ENCODE data around the gene GNLY.
"Not testable (repeated sequence)": the region's sequence is repeated elsewhere in the genome, so short reads cannot be mapped to it uniquely, and the experiment has no call there.

Gene GNLY

DNA sequence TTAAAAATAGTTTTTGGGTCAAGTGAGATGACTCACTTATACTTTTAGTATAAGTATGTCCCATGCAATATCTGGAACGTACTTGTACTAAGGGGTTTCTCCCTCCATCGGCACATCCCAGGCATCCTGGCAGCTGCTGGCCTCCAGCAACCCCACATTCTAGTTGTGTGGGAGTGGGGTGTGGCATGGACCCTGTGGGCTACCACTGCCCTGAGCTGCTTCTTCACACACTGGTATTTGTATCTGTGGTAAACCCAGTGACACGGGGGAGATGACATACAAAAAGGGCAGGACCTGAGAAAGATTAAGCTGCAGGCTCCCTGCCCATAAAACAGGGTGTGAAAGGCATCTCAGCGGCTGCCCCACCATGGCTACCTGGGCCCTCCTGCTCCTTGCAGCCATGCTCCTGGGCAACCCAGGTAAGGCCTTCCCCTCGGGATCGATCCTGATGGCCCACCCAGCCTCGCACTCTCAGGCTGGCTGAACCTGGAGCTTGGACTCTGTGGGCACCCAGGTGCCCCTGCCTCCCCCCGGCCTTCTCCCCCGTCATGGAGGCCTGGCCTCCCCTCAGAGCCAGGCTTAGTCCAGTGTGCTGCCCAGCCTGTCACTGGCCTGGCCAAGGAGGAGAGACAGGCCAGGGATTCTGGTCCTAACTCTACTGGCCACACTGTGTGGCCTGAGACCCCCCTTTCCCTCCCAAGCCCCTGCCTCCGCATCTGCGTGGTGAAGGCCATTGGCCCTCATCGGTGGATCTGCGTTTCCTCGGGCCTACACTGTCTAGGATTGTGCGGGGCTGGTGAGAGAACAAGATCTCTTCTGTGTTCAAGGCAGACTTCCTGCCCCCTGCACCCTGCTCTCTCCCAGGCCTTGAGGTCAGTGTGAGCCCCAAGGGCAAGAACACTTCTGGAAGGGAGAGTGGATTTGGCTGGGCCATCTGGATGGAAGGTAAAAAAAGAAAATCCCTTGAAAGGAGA is at the start of gene GNLY:
Gene GNLY (plus strand): TSS at position 307 of the 974 bp plus-strand sequence. CDS start 61 bp downstream, at position 368.
- DNase-seq = no peak

DNA sequence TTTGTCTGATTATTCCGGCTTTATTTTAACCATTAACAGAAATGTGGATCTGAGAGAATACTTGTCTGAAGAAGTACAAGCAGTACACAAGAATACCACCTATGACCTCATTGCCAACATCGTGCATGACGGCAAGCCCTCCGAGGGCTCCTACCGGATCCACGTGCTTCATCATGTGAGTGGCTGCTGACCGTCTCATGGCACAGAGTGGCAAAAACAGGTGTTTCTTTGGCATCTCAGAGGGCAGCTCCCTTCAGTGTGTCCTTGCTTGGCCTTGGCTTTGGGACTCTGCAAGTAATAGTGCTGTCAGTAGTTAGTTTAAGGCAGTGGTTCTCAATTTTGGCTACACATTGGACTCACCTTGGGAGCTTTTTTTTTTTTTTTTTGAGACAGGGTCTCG is 49.2 kb upstream of the GNLY start:
- DNase-seq = no peak

DNA sequence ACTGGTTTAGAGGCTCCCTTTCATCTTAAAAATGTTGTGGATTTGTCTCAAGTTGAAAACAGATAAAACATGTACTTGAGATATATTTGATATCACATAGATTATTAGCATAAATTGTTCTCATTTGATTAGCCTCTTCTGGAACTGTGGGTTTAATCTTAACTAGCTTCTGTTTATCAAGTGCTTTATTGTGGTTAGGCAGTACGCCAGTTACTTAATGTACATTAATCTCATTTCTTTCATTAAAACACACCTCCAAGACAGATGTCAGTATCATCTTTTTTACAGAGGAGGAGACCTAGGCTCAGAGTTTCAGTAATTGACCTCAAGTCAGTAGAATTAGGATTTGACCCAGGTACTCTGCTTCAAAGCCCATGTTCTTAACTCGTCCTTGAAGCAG is 48.0 kb upstream of the GNLY start:
- no peak for DNase-seq

DNA sequence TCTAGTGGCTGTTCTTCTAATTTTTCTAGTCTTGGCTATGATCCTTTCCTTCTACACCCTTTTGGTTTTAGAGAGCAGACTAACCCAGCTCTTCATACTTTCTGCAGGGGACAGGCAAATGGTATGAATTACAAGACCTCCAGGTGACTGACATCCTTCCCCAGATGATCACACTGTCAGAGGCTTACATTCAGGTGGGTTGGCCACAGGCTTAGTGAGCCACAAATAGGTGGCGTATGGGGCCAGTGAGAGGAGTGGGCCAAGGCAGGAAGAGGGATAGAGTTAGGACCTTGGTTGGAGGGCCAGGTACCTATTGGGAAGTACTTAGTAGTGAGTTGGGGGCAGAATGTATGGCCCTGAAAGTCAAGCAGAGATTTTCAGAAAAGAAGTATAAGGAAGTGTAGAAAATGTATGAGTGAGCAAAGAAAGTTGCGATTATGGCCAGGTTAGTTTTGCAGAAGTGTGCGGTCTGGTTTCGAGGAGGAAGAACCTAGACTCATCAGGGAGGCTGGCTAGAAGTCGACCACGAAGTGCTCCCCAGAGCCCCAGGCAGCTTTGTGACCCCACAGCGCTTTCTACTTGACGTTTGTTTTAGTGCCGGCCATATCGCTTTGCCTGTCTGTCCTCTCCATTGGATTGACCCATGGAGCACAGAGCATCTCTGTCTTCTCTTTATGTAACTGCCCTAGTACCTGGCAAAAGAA is 46.2 kb upstream of the GNLY start:
- peak in 1 of 56 donors; percentile 9 for DNase-seq

DNA sequence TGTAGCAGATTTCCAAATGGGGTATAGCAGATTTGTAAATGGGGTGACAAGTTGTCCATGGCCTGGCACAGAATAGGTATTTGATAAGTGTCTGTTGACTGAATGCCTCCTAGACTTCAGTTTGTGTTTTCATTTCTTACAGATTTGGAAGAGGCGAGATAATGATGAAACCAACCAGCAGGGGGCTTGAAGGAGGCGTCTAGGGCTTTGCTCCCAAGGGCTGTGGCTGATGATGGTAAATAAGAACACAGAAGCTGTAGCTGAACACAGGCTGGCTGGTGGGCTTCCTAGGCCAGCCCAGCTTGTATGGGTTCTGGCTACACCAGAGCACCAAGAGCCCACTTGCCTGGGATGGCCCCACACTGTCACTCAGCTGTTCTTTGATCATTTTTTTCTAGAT is 45.5 kb upstream of the GNLY start:
- DNase-seq = no peak

DNA sequence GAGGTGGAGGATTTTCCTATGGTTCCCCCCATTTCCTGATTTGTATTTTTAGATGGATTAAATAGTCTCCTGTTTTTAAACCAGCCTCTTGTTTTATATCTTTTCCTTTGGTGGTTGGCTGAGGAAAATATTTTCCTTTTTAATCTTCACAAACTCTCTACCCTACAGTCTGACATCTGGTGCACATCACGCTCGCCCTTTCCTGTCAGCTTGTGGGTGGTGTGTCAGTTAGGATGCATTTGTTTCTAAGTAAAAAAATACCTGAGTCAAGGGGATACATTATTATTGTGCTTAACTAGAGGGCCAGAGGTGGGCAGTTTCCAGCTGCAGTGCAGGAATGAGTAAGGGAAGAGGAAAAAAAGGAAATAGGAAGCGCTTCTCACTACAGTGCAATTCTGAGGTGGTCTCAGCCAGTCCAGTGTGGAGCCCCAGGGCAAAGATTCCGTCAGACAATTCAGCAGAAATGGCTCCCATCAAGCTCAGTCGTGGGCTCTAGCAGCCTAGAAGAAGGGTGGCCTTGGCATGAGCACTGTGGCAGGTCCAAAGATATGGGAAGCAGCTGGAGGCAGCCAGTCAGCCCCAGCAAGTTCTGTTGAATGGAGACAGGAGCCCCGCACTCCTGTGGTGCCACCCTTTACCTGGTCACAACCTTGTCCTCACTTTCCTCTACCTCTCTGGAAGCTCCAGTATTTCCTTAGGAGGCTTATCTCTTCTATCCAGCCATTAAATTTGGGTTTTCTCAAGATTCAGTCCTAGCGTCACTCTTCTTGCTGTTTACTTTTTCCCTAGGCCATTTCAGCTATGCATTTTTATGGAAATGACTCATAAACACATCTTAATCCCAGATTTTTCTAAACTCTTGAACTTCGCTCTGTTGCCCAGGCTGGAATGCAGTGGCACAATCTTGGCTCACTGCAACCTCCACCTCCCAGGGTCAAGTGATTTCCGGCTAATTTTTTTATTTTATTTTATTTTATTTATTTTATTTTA is 44.7 kb upstream of the GNLY start:
- DNase-seq = no peak

DNA sequence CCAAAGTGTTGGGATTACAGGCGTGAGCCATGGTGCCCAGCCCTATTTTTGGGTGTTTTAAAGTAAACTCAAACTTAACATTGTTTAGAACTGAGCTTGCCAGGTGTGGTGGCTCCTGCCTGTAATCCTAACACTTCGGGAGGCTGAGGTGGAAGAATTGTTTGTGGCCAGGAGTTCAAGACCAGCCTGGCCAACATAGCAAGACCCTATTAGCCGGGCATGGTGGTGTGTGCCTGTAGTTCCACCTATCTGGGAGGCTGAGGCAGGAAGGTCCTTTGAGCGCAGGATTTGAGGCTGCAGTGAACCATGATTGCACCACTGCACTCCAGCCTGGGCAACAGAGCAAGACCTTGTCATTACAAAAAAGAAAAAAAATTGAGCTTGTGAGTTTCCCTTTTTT is 43.7 kb upstream of the GNLY start:
- DNase-seq = no peak

DNA sequence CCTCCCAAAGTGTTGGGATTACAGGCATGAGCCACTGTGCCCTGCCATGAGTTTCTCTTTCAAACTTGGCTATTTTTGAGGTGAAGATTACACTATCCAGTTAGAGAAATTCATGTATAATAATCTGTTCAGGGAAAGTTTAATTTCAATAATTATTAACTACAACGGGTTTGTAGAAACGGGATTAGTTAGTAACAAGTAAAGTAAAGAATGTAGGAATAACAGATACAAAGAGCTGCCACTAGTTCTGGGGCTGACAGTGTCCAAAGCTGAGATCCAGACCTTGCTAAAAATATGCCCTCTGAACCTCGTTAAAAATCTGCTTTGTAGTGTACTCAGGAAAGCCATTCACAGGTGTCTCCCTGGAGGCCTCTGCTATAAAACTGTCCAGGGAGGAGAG is 43.1 kb upstream of the GNLY start:
- DNase-seq = no peak

DNA sequence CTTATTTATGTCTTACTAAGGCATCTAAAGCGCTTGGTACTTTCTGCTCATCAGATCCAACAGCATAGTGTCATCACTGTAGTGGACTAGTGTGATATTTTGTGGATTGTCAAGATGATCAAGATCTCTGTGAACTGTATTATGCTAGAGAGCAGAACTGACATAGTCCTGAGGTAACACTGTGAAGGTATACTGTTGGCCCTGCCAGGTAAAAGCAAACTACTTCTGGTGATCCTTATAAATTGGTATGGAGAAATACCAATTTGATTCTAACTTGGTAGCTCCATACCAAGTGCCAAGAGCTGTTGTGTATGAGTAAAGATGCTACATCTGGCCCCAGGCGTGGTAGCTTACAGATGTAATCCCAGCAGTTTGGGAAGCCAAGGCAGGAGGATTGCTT is 42.1 kb upstream of the GNLY start:
- DNase-seq = no peak

DNA sequence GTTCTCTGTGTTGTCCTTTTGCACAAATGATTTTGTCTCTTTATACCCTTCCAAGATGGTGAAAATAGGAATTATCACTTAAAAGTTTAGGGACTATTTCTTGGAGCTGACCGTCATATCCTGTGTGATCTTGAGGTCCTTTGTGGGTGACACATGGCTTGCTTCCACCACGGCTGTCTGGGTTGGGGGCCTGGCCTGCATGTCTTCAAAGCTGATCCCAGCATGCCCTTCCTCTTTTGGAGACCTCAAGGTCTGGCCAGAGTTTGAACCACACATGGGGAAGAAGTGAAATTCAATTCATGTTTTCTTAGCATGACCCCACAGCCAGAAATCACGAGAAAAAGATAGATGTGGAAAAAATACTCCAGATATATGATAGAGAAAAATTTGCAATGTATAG is 40.2 kb upstream of the GNLY start:
- DNase-seq = peak in 7 of 56 donors; percentile 3 to 40 (median 14)

DNA sequence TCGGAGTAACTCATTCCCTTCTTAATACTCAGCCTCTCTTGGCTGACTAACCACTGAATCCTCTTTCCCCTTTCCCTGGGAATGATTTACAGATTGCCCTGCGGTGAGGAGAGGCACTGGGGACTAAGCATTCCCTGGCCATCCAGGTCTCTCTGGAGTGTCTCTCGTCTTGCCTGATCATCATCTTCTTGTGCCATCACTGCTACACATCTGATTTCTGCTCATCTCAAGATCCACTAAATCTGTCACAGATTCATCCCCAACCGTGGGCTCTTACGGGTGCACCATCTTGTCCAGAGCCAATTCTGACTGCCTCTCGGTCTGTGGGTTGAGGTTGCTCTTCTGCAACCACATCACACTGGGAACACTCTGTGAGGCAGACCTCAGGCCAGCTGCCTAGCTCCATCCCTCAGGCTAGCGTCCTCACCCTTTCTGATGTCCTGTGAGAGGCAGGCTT is 38.2 kb upstream of the GNLY start:
- no peak for DNase-seq

DNA sequence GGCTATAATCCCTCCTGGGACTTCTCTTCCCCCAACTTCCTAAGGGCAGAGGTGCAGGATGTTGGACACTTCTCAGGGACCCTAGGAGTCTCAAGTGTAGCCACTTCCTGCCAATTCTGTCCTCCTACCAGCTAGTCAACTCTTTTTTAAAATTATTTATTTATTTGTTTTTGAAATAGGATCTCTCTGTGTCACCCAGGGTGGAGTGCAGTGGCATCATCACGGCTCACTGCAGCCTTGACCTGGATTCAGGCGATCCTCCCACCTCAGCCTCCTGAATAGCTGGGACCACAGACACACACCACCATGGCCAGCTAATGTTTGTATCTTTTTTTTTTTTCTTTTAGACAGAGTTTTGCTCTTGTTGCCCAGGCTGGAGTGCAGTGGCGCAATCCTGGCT is 37.7 kb upstream of the GNLY start:
- DNase-seq = no peak

DNA sequence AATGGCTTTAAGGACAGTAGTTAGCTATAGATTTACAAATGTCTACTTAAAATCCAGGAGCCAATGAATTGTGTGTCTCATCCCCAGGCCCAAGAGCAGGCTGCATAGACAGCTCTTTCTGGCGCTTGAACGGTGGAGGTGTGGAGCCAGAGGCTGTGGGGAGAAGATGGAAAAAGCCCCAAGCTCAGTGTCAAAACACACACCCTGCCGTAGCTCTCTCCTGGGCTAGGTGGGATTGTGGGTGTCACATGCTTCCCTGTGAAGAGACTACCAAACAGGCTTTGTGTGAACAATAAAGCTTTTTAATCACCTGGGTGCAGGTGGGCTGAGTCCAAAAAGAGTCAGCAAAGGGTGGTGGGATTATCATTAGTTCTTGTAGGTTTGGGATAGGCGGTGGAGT is 36.8 kb upstream of the GNLY start:
- DNase-seq = not testable (repeated sequence)

DNA sequence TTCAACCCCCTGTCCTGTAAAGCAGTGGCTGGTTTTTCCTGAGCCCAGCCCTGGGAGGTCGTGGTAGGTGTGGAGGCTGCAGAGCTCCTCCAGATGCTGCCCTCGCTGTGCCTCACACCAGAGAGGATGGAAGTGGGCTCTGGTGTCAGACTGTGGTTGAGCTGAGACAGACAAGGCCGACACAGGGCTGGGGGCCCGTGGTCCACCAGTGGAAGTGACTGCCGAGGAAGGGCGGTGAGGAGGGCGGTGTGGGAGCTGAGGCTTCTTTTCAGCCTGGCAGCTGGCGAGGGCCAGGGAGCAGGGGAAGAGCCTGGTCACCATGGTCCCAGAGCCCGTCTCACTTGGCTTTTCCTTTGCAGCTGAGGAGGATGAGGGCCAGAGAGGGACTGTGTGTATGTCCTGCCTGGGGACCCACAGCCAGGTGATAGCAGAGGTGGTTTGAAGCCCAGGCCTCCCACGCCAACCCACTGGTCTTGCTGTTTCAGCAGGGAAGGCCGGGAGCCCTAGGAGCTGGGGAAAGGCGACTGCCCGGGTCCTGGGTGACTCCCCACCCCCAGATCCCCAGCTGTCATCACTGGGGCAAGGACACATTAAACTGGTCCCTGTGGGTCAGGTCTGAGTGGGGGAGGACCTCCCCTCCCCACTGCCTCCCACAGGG is 34.7 kb upstream of the GNLY start:
- DNase-seq = no peak

DNA sequence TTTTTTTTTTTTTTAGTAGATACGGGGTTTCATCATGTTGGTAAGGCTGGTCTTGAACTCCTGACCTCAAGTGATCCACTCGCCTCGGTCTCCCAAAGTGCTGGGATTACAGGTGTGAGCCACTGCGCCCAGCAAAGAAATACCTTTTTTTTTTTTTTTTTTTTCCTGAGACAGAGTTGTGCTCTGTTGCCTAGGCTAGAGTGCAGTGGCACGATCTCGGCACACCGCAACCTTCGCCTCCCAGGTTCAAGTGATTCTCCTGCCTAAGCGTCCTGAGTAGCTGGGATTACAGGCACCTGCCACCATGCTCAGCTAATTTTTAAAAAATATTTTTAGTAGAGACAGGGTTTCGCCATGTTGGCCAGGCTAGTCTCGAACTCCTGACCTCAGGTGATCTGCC is 33.9 kb upstream of the GNLY start:
- not testable (repeated sequence) for DNase-seq

DNA sequence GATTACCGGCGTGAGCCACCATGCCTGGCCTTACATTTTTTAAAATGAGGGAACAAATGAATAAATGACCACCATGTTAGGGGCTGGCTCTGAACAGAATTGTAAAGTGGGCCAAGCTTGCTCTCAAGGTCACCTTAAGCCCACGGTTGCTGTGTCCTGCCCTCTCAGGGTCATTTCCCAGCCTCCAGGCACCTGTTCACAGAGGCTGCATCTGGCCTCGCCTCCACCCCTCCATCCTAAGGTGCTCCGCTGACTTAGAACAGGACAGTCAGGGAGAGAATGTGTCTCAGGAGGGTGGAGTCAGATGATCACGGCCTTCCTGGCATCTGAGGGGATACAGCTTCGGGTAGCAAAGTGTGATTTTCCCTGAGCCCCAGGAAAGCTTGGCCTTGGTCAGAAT is 33.4 kb upstream of the GNLY start:
- DNase-seq = no peak

DNA sequence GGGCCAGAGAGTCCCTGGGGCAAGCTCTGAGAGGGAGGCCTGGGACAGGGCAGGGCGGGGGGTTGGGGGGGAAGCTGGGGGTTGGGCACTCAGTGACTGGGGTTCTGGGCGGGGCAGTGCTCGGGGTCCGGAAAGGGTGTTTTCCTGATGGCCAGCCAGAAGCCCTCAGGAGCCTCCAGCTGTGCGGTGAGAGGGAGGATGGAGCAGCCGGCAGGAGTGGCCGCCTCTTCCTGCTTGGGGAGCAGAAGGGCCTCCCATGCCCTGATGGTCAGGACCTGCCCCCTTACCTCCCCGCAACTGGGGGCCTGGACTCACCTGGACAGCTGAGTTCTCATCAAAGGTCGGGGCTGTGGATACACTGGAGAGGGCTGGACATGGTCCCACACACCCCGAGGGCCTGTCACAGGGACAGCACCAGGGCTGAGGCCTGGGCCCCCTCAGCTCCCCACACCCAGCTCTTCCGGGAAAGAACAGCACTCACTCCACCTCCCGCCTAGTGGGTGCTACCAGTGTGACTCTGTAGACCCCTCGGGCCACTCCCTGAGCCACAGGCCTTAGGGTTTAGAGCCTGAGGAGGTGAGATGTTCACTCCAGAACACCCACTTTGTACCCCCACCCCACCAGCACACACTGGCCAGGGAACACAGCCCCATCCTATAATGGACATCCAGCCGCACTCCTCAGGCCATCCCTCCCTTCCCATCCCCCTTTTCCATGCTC is 32.9 kb upstream of the GNLY start:
- DNase-seq = no peak

DNA sequence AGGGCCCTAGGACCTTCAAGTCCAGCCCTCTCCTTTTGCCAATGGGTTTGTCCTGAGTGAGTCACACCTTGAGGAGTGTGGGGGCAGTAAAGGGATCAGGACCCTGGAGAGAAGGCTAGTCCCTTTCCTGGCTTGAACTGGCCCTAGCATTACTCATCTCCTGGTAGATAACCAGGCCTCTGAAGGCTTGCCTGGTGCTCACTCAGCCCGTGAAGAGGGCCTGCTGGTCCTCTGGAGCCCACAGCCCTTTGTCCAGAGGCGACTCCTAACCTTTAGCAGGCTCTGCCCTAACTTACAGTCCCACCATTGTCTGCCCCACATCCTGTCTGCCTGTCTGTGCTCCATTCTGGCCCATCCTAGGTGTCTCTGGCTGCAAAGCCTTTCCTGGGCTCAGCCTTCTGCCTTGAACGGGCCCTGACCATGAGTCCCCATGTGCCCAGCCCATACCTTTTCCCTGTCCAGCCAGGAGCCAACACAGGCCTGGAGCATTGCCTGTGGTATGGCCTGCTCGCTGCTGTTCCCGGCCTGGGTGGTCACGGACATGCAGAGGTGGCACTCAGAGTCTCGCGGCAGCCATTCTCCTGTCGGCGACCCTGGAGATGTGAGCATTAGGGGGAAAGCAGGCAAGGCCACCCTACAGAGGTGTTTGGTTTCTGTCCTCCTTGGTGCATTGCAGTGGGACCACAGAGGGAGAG is 31.1 kb upstream of the GNLY start:
- no peak for DNase-seq

Measured in nucleus accumbens (tissue), 56 donors.